GM23248 (cell line): Measurements from ENCODE around the gene RAD51B. TPM values are rescaled to one million over a fixed set of nuclear protein-coding genes. Genes with fewer than 3 reads are reported as not detected.

Experiments
- DNase-seq: peaks from one replicate; pipeline ENCODE4 v3.0.0-alpha.2; 2015
- H2AFZ ChIP-seq: fragments of 200-600 bp; sonication (generic); 2 replicates; pipeline ENCODE4 v1.6.1; 2016; ENCODE audit warnings: antibody characterized with exemption
- H3F3A ChIP-seq: fragments of 200-600 bp; sonication (generic); 2 replicates; pipeline ENCODE4 v1.6.1; 2016; ENCODE audit warnings: mild to moderate bottlenecking, antibody characterized with exemption, mixed run types; ENCODE audit not compliant: insufficient read depth
- H3K27ac ChIP-seq: fragments of 200-600 bp; sonication (generic); 2 replicates; pipeline ENCODE4 v1.5.1; 2016; ENCODE audit warnings: mild to moderate bottlenecking
- H3K27me3 ChIP-seq: fragments of 200-600 bp; sonication (generic); replicated peaks from 2 replicates; pipeline ENCODE4 v1.6.1; 2016; ENCODE audit warnings: mild to moderate bottlenecking; ENCODE audit not compliant: insufficient read depth
- H3K36me3 ChIP-seq: fragments of 200-600 bp; sonication (generic); 2 replicates; pipeline ENCODE4 v1.6.1; 2016; ENCODE audit warnings: low read depth, mild to moderate bottlenecking
- H3K4me1 ChIP-seq: fragments of 200-600 bp; sonication (generic); 2 replicates; pipeline ENCODE4 v1.6.1; 2016; ENCODE audit warnings: mild to moderate bottlenecking; ENCODE audit not compliant: insufficient read depth
- H3K4me2 ChIP-seq: fragments of 200-600 bp; sonication (generic); one replicate; pipeline ENCODE4 v1.6.1; 2016; ENCODE audit warnings: mild to moderate bottlenecking; ENCODE audit not compliant: unreplicated experiment
- H3K4me3 ChIP-seq: fragments of 200-600 bp; sonication (generic); 2 replicates; pipeline ENCODE4 v1.5.1; 2016; ENCODE audit warnings: mild to moderate bottlenecking
- H3K79me2 ChIP-seq: fragments of 200-600 bp; sonication (generic); 2 replicates; pipeline ENCODE4 v1.6.1; 2016; ENCODE audit warnings: mild to moderate bottlenecking; ENCODE audit not compliant: insufficient read depth
- H3K9ac ChIP-seq: fragments of 200-600 bp; sonication (generic); 2 replicates; pipeline ENCODE4 v1.6.1; 2016; ENCODE audit warnings: mild to moderate bottlenecking
- H3K9me2 ChIP-seq: fragments of 200-600 bp; sonication (generic); 2 replicates; pipeline ENCODE4 v1.6.1; 2016; ENCODE audit warnings: mixed run types, mild to moderate bottlenecking, moderate library complexity; ENCODE audit not compliant: insufficient read depth
- H3K9me3 ChIP-seq: fragments of 200-600 bp; sonication (generic); one replicate; pipeline ENCODE4 v1.6.1; 2017; ENCODE audit warnings: low read depth
- H4K20me1 ChIP-seq: fragments of 200-600 bp; sonication (generic); 2 replicates; pipeline ENCODE4 v1.6.0; 2016; ENCODE audit not compliant: insufficient read depth
- EZH2 ChIP-seq: fragments of 200-600 bp; sonication (generic); IDR thresholded peaks from 2 replicates; pipeline ENCODE4 v1.6.1; 2018; ENCODE audit warnings: antibody characterized with exemption, mild to moderate bottlenecking; ENCODE audit not compliant: insufficient read depth, poor library complexity, severe bottlenecking
- EZH2phosphoT487 ChIP-seq: fragments of 200-600 bp; sonication (generic); IDR thresholded peaks from 2 replicates; pipeline ENCODE4 v1.6.1; 2018; ENCODE audit warnings: antibody characterized with exemption, moderate library complexity, mild to moderate bottlenecking, low read depth; ENCODE audit not compliant: insufficient read depth
- WGBS, 2 experiments: methylation state at CpG; one replicate each; pipeline ENCODE4 v1.1.6; 2015 to 2017; ENCODE audit warnings: low lambda C conversion rate in 2 of 2, low coverage in 1 of 2; ENCODE audit errors: missing lambda C conversion rate in 2 of 2; 5-methylcytosine and 5-hydroxymethylcytosine counted together
- in situ Hi-C: fragments of 300-500 bp; cut with MboI; formaldehyde crosslinking; loops from 2 replicates; pipeline ENCODE4 v1.15.0; 2020
- polyA plus RNA-seq: library from polyadenylated mRNA; unstranded; fragments of >200 nt; fragmentation: Nextera tagmentation; extraction: Ambion mirVana; gene quantifications from 2 replicates; pipeline ENCODE4 v1.2.1, GENCODE V29; 2016
- total RNA-seq: library from RNA; depleted of rRNA; stranded (reverse); fragments of >200 nt; shearing (Covaris generic); gene quantifications from 2 replicates; pipeline ENCODE4 v1.2.3, GENCODE V29; 2014

RAD51B gene
- total and polyA plus RNA-seq, 2 experiments from 2014 or later: 4.0 to 8.8 TPM

DNA sequence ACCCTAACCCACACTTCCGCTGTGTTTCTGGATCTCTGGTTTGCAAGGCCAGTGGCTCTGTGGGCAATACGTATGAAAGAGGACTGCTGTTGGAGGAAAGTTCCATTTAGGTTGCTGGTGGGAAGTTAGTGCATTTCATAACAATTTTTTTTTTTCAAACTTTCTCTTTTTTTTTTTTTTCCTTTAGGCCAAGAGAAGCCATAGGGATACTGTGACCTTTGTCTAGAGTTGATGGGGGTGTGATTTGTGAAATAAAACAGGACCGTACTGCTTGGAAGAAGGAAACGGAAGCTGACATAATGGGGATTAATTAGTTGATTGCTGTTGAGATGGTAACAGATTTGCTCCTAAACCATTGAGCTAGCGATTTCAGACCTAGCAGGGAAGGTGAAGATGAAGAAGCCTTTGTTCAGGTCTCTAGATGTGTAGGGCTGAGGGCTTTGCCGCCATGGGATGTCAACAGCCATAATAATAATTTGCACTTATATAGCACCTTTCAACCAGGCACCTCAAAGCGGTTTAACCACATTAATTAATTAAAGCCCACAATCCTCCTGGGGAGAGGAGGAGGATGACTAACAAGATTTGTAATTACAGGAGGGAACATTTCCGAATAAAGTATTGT lies 658.0 kb downstream of the RAD51B start:
- in situ Hi-C loops: no loop called here
- Histone ChIP-seq H3K9me2 (no peaks in the 10 kb centered on the region), H3K79me2 (no peaks in the 10 kb centered on the region), H3K27ac (peak overlapping the region; percentile 94), H3K9ac (peak overlapping the region; percentile 78), H3K4me1 (peaks cover 26% of the 10 kb centered on the region), H3K36me3 (no peaks in the 10 kb centered on the region), H4K20me1 (no peaks in the 10 kb centered on the region), H3K4me3 (no peak overlapping the region), H2AFZ (no peak overlapping the region), H3K27me3 (no peaks in the 10 kb centered on the region), H3F3A (peaks cover 32% of the 10 kb centered on the region), H3K9me3 (no peaks in the 10 kb centered on the region), H3K4me2 (no peak overlapping the region)
- no peak for DNase-seq
- TF ChIP-seq EZH2phosphoT487 (no peak), EZH2 (no peak)
- 92 to 93% methylated on average over 8 of the region's 8 CpGs for WGBS, 2 experiments

DNA sequence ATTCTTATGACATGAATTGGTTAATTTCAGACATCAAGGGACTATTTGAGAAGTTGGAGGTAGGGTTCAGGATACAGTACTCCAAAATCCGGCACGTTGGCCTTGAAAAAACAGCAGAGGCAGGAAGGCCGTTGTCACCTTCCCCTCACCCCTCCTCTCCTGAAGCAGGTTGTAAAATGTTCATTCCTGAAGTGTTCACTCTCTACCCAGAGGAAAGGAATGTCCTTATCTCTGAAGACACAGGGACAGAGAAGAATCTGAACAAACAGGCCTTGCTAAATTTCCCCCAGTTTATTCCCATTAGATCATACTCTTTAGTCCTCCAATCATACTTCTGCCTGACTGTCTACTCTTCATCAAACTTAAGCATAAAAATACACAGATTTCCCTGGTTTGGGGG lies 659.7 kb downstream of the RAD51B start:
- Histone ChIP-seq H3K27ac (no peak overlapping the region), H3K36me3 (no peaks in the 10 kb centered on the region), H3K9me2 (no peaks in the 10 kb centered on the region), H3K79me2 (no peaks in the 10 kb centered on the region), H3F3A (peaks cover 32% of the 10 kb centered on the region), H3K9me3 (no peaks in the 10 kb centered on the region), H3K4me1 (peaks cover 31% of the 10 kb centered on the region), H3K4me3 (no peak overlapping the region), H2AFZ (no peak overlapping the region), H3K9ac (no peak overlapping the region), H3K27me3 (no peaks in the 10 kb centered on the region), H4K20me1 (no peaks in the 10 kb centered on the region), H3K4me2 (no peak overlapping the region)
- in situ Hi-C loops: no loop called here
- no peak for DNase-seq
- TF ChIP-seq EZH2phosphoT487: no peak
- no peak for TF ChIP-seq EZH2
- 91 to 100% methylated on average over 3 of the region's 3 CpGs for WGBS, 2 experiments

DNA sequence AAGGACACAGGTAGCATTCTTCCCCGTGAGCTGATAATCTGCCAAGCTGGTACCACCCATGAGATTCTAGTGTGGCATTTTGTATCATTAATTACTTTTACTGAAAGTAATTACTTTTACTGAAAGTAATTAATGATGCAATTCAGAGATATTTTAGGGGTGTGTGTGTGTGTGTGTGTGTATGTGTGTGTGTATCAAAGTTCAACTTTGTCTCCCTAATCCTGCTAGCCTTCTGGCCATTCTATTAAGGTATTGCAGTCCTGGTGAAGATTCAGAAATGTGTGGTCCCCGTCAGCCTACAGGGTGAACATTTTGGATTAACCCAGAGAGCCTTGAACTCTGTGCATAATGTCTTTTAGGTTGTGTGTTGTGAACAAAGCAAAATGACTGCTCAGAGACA lies 662.4 kb downstream of the RAD51B start:
- H4K20me1 ChIP-seq: no peaks in the 10 kb centered on the region
- H3K9me2 ChIP-seq: no peaks in the 10 kb centered on the region
- no peak overlapping the region for H3K27ac ChIP-seq
- no peak overlapping the region for H2AFZ ChIP-seq
- TF ChIP-seq EZH2phosphoT487: no peak
- no peaks in the 10 kb centered on the region for H3K36me3 ChIP-seq
- in situ Hi-C loops: no loop called here
- no peaks in the 10 kb centered on the region for H3K79me2 ChIP-seq
- H3K4me1 ChIP-seq: peaks cover 15% of the 10 kb centered on the region
- H3K4me2 ChIP-seq: no peak overlapping the region
- no peak for DNase-seq
- no peak overlapping the region for H3K9ac ChIP-seq
- H3K9me3 ChIP-seq: no peaks in the 10 kb centered on the region
- 98 to 100% methylated on average over 2 of the region's 2 CpGs for WGBS, 2 experiments
- no peak overlapping the region for H3K4me3 ChIP-seq
- no peaks in the 10 kb centered on the region for H3K27me3 ChIP-seq
- peaks cover 18% of the 10 kb centered on the region for H3F3A ChIP-seq

DNA sequence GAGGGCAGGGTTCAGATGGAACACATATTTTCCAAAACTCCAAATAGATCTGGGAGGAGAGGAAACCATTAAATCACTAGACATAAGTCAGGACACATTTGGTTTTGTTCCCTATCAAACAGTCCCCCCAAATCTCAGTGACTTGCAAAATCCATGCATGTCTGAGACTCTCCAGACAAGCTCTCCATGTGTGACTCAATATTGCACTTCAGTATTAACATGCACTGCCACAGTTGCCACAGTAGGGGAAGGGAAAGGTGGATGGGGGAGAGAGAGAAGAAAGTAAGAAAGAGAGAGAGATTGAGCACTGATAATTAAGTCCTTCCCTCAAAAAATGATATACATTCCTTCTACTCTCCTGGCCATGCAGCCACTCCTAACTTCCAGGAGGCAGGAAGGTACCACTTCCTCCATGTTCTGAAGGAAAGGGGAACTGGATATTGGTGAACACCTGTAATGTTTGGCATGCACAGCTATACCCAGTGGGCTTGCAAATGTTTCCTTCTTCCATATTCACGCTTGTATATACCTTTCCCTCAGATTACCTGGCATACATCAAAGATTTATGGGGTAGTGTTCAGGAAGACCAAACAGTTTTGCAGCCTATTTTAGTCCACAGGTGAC lies 663.3 kb downstream of the RAD51B start:
- H3K36me3 ChIP-seq: no peaks in the 10 kb centered on the region
- no peaks in the 10 kb centered on the region for H3K9me2 ChIP-seq
- peaks cover 11% of the 10 kb centered on the region for H3K4me1 ChIP-seq
- no peak for DNase-seq
- no peak overlapping the region for H3K9ac ChIP-seq
- H3K79me2 ChIP-seq: no peaks in the 10 kb centered on the region
- no peak overlapping the region for H3K4me3 ChIP-seq
- H3K27ac ChIP-seq: no peak overlapping the region
- H4K20me1 ChIP-seq: no peaks in the 10 kb centered on the region
- no peak overlapping the region for H2AFZ ChIP-seq
- H3F3A ChIP-seq: peaks cover 13% of the 10 kb centered on the region
- WGBS, 2 experiments: 90 to 97% methylated on average over 1 of the region's 1 CpG
- in situ Hi-C loops: no loop called here
- no peak overlapping the region for H3K4me2 ChIP-seq
- H3K27me3 ChIP-seq: no peaks in the 10 kb centered on the region
- TF ChIP-seq EZH2phosphoT487 (no peak), EZH2 (no peak)
- no peaks in the 10 kb centered on the region for H3K9me3 ChIP-seq
